ENCODE data around the gene TNFRSF14. TPM values are rescaled to one million over a fixed set of nuclear protein-coding genes. Genes with fewer than 3 reads are reported as not detected.

Gene TNFRSF14
- total RNA-seq: 100 to 1,000 TPM in 1 of 2 experiments, 10 to 100 TPM in 1; 99.6 to 104 TPM

DNA sequence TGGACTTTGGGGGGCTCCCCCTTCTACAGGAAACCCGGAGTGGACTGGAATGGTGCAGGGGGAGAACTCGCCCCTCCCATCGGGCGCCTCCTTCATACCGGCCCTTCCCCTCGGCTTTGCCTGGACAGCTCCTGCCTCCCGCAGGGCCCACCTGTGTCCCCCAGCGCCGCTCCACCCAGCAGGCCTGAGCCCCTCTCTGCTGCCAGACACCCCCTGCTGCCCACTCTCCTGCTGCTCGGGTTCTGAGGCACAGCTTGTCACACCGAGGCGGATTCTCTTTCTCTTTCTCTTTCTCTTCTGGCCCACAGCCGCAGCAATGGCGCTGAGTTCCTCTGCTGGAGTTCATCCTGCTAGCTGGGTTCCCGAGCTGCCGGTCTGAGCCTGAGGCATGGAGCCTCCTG, at the start of gene TNFRSF14:
TNFRSF14 (plus strand) TSS at position 95 of the 401 bp plus-strand sequence; CDS start at position 389, 294 bp downstream.
- peak; percentile 82 for DNase-seq
- H3K9me3 Mint-ChIP-seq: no peaks in the 10 kb centered on the region
- peaks cover 22% of the 10 kb centered on the region for H3K4me1 Mint-ChIP-seq
- H3K4me3 Mint-ChIP-seq: peak within 1 kb of the TSS; percentile 96
- H3K36me3 Mint-ChIP-seq: peaks cover 8% of the 10 kb centered on the region
- no peaks in the 10 kb centered on the region for H3K27me3 Mint-ChIP-seq
- peak within 1 kb of the TSS; percentile 99 for H3K27ac Mint-ChIP-seq

- Mint-ChIP-seq H3K4me3 (no peak overlapping the region), H3K4me1 (no peaks in the 10 kb centered on the region), H3K27me3 (no peaks in the 10 kb centered on the region), H3K36me3 (peaks cover 1% of the 10 kb centered on the region), H3K27ac (no peak overlapping the region), H3K9me3 (no peaks in the 10 kb centered on the region)
- DNase-seq: no peak
These were observed 49.1 kb upstream of the TNFRSF14 start for GRCh38 chr1:2506901-2507565.

GRCh38 chr1:2507744-2508155, 48.4 kb upstream of the TNFRSF14 start:
- H3K4me1 Mint-ChIP-seq: no peaks in the 10 kb centered on the region
- H3K27me3 Mint-ChIP-seq: no peaks in the 10 kb centered on the region
- no peak for DNase-seq
- no peak overlapping the region for H3K27ac Mint-ChIP-seq
- H3K9me3 Mint-ChIP-seq: no peaks in the 10 kb centered on the region
- no peak overlapping the region for H3K4me3 Mint-ChIP-seq
- H3K36me3 Mint-ChIP-seq: peaks cover 1% of the 10 kb centered on the region

DNA sequence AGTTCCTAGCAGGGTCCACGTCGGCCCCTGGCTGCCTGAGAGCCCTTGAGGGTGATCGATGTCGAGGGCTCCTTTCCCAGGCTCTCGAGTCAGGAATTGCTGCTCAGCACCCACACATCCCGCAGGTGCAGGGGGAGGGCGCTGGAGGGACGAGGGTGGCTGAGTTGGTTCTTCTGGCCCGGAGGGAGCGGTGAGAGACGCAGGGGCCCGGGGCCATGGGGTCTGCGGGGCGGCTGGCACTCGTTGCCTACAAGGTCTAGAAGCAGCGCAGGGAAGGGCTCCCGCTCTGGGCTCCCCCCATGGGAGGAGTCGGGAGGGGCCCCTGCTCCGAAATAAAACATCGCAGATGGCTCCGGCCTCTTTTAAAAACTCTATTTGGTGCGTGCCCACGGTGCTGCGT, 48.0 kb upstream of the TNFRSF14 start:
- no peaks in the 10 kb centered on the region for H3K4me1 Mint-ChIP-seq
- H3K9me3 Mint-ChIP-seq: no peaks in the 10 kb centered on the region
- no peak overlapping the region for H3K27ac Mint-ChIP-seq
- peaks cover 1% of the 10 kb centered on the region for H3K36me3 Mint-ChIP-seq
- DNase-seq: no peak
- no peaks in the 10 kb centered on the region for H3K27me3 Mint-ChIP-seq
- H3K4me3 Mint-ChIP-seq: no peak overlapping the region

DNA sequence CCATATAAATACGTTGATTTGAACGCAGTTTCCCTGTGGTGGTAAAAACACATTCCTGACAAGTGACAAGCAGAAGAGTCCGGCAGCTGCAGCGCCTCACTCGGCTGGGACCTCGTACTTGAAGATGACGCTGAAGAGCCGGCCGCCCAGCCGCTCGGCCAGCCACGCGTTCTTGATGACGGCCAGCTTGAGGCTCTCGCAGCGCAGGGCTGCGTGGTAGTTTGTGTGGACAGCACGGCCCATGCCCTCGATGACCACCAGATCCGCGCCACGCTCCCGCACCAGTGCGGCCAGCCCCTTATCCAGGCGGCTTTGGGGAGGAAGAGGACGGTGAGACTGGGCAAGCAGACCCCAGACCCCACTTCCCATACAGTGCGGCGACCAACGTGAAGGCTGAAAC, 47.4 kb upstream of the TNFRSF14 start:
- Mint-ChIP-seq H3K36me3 (peaks cover 1% of the 10 kb centered on the region), H3K4me1 (no peaks in the 10 kb centered on the region), H3K27ac (no peak overlapping the region)

GRCh38 chr1:2509589-2509988, 46.6 kb upstream of the TNFRSF14 start:
- H3K4me1 Mint-ChIP-seq: no peaks in the 10 kb centered on the region
- H3K4me3 Mint-ChIP-seq: no peak overlapping the region
- H3K27ac Mint-ChIP-seq: no peak overlapping the region
- H3K36me3 Mint-ChIP-seq: peaks cover 1% of the 10 kb centered on the region
- no peaks in the 10 kb centered on the region for H3K9me3 Mint-ChIP-seq
- DNase-seq: no peak
- no peaks in the 10 kb centered on the region for H3K27me3 Mint-ChIP-seq

More for the DNA sequence above, 47.4 kb upstream of the TNFRSF14 start:
- no peak for DNase-seq
- Mint-ChIP-seq H3K27me3 (no peaks in the 10 kb centered on the region), H3K4me3 (no peak overlapping the region), H3K9me3 (no peaks in the 10 kb centered on the region)

GRCh38 chr1:2510366-2511155, 45.6 kb upstream of the TNFRSF14 start:
- Mint-ChIP-seq H3K4me3 (no peak overlapping the region), H3K36me3 (peaks cover 1% of the 10 kb centered on the region), H3K4me1 (no peaks in the 10 kb centered on the region), H3K9me3 (no peaks in the 10 kb centered on the region), H3K27ac (no peak overlapping the region), H3K27me3 (no peaks in the 10 kb centered on the region)
- no peak for DNase-seq

DNA sequence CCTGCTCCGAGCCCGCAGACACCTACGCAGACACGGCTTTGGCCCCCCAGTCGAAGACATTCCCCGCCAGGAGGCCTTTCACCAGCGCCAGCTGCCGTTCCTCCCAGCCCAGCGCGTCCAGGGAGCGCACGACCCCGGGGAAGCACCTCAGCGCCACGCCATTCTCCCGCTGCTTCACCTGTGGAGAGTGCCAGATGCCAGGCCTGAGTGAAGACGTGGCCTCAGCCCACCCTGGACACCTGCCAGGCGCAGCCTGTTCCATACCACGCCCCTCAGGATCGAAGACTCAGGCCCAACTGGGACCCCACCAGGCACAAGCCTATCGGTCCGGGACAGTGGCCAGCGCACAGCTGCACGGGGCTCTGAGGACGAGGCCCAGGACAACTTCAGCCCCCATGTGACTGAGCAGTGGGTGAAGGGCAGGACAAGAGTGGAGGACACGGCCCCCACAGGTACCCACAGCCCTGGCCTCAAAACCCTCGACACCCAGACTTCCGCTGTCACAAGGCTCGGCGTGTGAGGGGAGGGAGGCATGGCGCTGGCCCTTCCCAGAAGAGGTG, 43.2 kb upstream of the TNFRSF14 start:
- Mint-ChIP-seq H3K4me3 (no peak overlapping the region), H3K27me3 (no peaks in the 10 kb centered on the region), H3K27ac (no peak overlapping the region), H3K9me3 (no peaks in the 10 kb centered on the region), H3K4me1 (no peaks in the 10 kb centered on the region), H3K36me3 (peaks cover 1% of the 10 kb centered on the region)
- DNase-seq: no peak

DNA sequence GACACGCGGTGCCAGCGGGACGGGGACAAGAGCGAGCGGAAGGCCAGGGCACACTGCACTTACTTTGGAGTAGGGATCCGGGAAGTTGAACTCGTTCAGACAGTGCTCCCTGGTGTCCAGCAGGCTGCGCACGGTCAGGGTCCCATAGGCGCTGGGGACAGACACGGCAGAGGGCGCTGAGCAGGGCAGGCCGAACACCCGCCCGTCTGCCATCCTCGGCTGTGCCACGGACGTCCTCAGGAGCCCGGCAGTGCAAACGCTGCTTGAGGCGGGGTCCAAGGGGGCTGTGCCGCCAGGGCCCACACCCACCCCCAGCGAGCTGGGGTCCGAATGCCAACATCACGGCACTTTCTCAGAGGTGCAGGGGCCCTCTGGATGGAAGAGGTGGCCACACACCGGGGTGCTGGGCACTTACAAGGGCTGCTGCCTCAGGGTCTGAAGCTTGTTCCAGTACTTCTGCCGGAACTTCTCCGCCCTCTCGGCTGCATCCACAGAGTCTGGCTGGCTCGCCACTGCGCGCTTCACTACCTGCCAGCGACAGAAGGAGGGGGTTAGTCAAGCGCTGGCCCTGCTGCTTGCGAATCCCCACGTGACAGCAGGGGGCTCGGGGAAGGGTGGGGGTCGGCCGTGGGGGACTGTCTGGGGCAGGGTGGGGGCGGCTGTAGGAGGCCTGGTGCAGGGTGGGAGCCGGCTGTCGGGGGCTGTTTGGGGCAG, 42.1 kb upstream of the TNFRSF14 start:
- no peaks in the 10 kb centered on the region for H3K4me1 Mint-ChIP-seq
- H3K36me3 Mint-ChIP-seq: peaks cover 5% of the 10 kb centered on the region
- H3K27me3 Mint-ChIP-seq: no peaks in the 10 kb centered on the region
- H3K4me3 Mint-ChIP-seq: no peak overlapping the region
- H3K9me3 Mint-ChIP-seq: no peaks in the 10 kb centered on the region
- H3K27ac Mint-ChIP-seq: no peak overlapping the region
- no peak for DNase-seq

GRCh38 chr1:2514863-2515762, 41.1 kb upstream of the TNFRSF14 start:
- Mint-ChIP-seq H3K27ac (no peak overlapping the region), H3K4me1 (no peaks in the 10 kb centered on the region), H3K27me3 (no peaks in the 10 kb centered on the region), H3K9me3 (no peaks in the 10 kb centered on the region), H3K36me3 (peaks cover 6% of the 10 kb centered on the region), H3K4me3 (no peak overlapping the region)
- DNase-seq: no peak

DNA sequence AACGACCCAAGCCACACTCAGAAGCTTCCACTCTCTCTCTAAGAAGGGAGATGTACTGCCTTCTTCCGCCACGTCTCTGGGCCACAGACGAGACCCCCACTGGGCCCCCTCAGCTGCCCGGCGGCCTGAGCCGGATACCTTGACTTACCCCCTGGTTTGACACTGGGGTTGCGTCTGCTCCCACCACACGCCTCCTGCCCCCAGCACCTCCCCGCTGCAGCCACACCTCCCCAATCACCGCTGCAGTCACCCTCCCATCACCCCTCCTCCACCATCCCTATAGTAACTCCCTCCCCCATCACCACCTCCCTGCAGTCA, 40.4 kb upstream of the TNFRSF14 start:
- H3K27me3 Mint-ChIP-seq: no peaks in the 10 kb centered on the region
- peaks cover 6% of the 10 kb centered on the region for H3K36me3 Mint-ChIP-seq
- no peak for DNase-seq
- no peak overlapping the region for H3K4me3 Mint-ChIP-seq
- H3K9me3 Mint-ChIP-seq: no peaks in the 10 kb centered on the region
- no peak overlapping the region for H3K27ac Mint-ChIP-seq
- H3K4me1 Mint-ChIP-seq: no peaks in the 10 kb centered on the region

GRCh38 chr1:2516124-2516523, 40.0 kb upstream of the TNFRSF14 start:
- DNase-seq: no peak
- Mint-ChIP-seq H3K9me3 (no peaks in the 10 kb centered on the region), H3K27ac (no peak overlapping the region), H3K4me3 (no peak overlapping the region), H3K27me3 (no peaks in the 10 kb centered on the region), H3K4me1 (no peaks in the 10 kb centered on the region), H3K36me3 (peaks cover 6% of the 10 kb centered on the region)

DNA sequence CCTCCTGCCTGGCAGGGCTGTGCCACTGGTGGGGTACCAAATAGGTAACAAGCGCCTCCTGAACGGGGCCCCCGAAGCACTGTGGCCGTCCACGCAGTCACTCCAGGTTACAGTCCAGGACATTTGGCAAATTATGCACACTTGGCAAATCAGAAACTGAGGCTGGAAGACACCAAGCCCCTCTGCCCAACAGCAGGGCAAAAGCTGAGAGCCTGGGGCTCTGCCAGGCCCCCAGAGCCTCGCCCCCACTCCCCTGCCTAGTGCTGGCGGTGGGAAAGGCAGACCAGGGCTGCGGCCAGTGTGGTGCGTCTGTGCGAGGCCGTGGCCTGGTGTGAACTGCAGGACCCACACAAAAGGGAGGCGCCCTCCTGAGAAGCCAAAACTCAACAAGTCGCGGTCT, 39.2 kb upstream of the TNFRSF14 start:
- Mint-ChIP-seq H3K27me3 (no peaks in the 10 kb centered on the region), H3K27ac (no peak overlapping the region), H3K36me3 (peaks cover 6% of the 10 kb centered on the region), H3K9me3 (no peaks in the 10 kb centered on the region), H3K4me3 (no peak overlapping the region), H3K4me1 (no peaks in the 10 kb centered on the region)
- DNase-seq: no peak

DNA sequence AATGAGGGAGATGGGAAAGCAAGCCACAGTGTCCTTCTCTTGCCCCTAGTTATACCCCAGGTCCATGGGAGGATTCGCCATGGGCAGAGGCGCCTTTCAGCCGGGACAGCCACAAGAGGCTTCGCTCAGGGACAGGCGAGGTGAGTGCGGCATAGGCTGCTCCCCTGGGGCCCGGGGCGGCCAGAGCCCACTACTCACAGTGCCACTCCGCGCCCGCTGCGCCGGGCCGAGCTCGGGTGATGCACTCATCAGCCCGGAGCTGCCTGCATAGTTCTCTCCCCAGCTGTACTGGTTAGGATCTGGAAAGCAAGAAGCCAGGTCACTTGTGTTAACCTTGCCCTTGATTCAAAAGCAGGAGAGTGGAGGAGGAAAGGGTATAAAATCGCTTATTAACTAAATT, 38.2 kb upstream of the TNFRSF14 start:
- Mint-ChIP-seq H3K36me3 (peaks cover 9% of the 10 kb centered on the region), H3K4me1 (peaks cover 7% of the 10 kb centered on the region), H3K9me3 (no peaks in the 10 kb centered on the region), H3K27me3 (no peaks in the 10 kb centered on the region), H3K27ac (no peak overlapping the region), H3K4me3 (no peak overlapping the region)
- DNase-seq: no peak
